HepG2 (cell line): ENCODE results near the gene ANKRD13D. TPM values are rescaled to one million over a fixed set of nuclear protein-coding genes. Genes with fewer than 3 reads are reported as not detected.

Source experiments
- ATAC-seq: fragments of 200-7000 bp; cut with Tn5 transposase; 3 replicates; pipeline ENCODE4 v1.9.1; 2020; ENCODE audit warnings: mild to moderate bottlenecking, moderate library complexity
- BruUV-seq: library from RNA; stranded (reverse); fragments of 400-500 nt; replicated peaks from 2 replicates; lab custom pipeline; 2021; lab: Mats Ljungman, UMichigan
- CTCF ChIA-PET: fragments of 300-600 bp; formaldehyde crosslinking; extraction: SDS; loops from one replicate; lab custom pipeline; 2021; ENCODE audit warnings: low total read pairs, inconsistent platforms, low intra/inter-chr PET ratio; lab: Yijun Ruan, JAX
- POLR2A ChIA-PET: fragments of 350-600 bp; sonication (Branson Sonifier 250); formaldehyde crosslinking; loops from one replicate; lab custom pipeline; 2020; ENCODE audit warnings: antibody characterized with exemption, inconsistent platforms; lab: Yijun Ruan, JAX
- DNase-seq: peaks from one replicate; pipeline ENCODE4 v3.0.0-alpha.2; 2015; ENCODE audit warnings: low spot score
- FAIRE-seq: peaks from 3 replicates; lab custom pipeline; 2011; peaks lifted over from hg19 to GRCh38; lab: Jason Lieb, UNC
- H2AFZ ChIP-seq: one replicate; pipeline ENCODE4 v1.6.1; 2011; ENCODE audit warnings: low read length, inconsistent platforms
- H3K27ac ChIP-seq: fragments of 300-600 bp; 3 replicates; pipeline ENCODE4 v1.8.0; 2011; ENCODE audit warnings: mixed run types, mild to moderate bottlenecking, mixed read lengths, low read length, inconsistent platforms; ENCODE audit not compliant: insufficient read depth; ENCODE audit errors: extremely low read length
- H3K27me3 ChIP-seq, 2 experiments: fragments of 200-600 bp in 1 of 2; 2 replicates in 1 of 2; 3 replicates in 1 of 2; pipeline versions ENCODE4 v1.6.0 to v1.8.0; 2011; ENCODE audit warnings: low read length in 2 of 2, mild to moderate bottlenecking in 2 of 2, moderate library complexity in 2 of 2, inconsistent platforms in 1 of 2; ENCODE audit not compliant: insufficient read depth in 2 of 2, control insufficient read depth in 1 of 2
- H3K36me3 ChIP-seq, 2 experiments: fragments of 200-600 bp in 1 of 2; replicated peaks in 1 of 2; 2 replicates in 1 of 2; 3 replicates in 1 of 2; pipeline versions ENCODE4 v1.5.1 to v1.8.0; 2011; ENCODE audit warnings: low read length in 2 of 2, inconsistent platforms in 1 of 2; ENCODE audit not compliant: insufficient read depth in 2 of 2, control insufficient read depth in 1 of 2
- H3K4me1 ChIP-seq: 2 replicates; pipeline ENCODE4 v1.5.1; 2012; ENCODE audit warnings: low read length, inconsistent platforms; ENCODE audit not compliant: insufficient read depth
- H3K4me2 ChIP-seq: 2 replicates; pipeline ENCODE4 v1.6.0; 2011; ENCODE audit warnings: low read depth, low read length, inconsistent platforms
- H3K4me3 ChIP-seq, 3 experiments: fragments of 200-600 bp in 1 of 3; sonication (generic), shearing (Covaris generic) in 1 of 3; replicated peaks in 1 of 3; 2 replicates each; pipeline ENCODE4 v1.5.1; 2011 to 2016; ENCODE audit warnings: low read length in 3 of 3, inconsistent platforms in 2 of 3, low read depth in 2 of 3, mild to moderate bottlenecking in 2 of 3, control low read depth in 1 of 3, mixed read lengths in 1 of 3; ENCODE audit not compliant: insufficient read depth in 1 of 3
- H3K79me2 ChIP-seq: one replicate; pipeline ENCODE4 v1.6.1; 2011; ENCODE audit warnings: low read length, inconsistent platforms; ENCODE audit not compliant: insufficient read depth
- H3K9ac ChIP-seq: 2 replicates; pipeline ENCODE4 v1.6.0; 2011; ENCODE audit warnings: mild to moderate bottlenecking, low read depth, low read length, inconsistent platforms; ENCODE audit not compliant: insufficient read depth
- H3K9me3 ChIP-seq: 2 replicates; pipeline ENCODE4 v1.5.1; 2012; ENCODE audit warnings: mild to moderate bottlenecking, low read length
- H4K20me1 ChIP-seq: 2 replicates; pipeline ENCODE4 v1.6.0; 2011; ENCODE audit warnings: inconsistent platforms, mild to moderate bottlenecking, low read length, moderate library complexity; ENCODE audit not compliant: insufficient read depth
- ARHGAP35 ChIP-seq: sonication (generic); formaldehyde crosslinking; IDR thresholded peaks from 2 replicates; pipeline ENCODE4 v1.9.0; 2022; ENCODE audit warnings: mild to moderate bottlenecking, inconsistent platforms, moderate library complexity, missing genetic modification reagents, borderline replicate concordance
- ERF ChIP-seq: IDR thresholded peaks from 2 replicates; pipeline ENCODE4 v1.6.1; 2018; ENCODE audit warnings: missing biosample characterization, missing genetic modification reagents
- HES4 ChIP-seq: sonication (generic); formaldehyde crosslinking; IDR thresholded peaks from 2 replicates; pipeline ENCODE4 v1.9.0; 2021; ENCODE audit warnings: mild to moderate bottlenecking, missing genetic modification reagents, borderline replicate concordance
- KDM5B ChIP-seq: sonication (generic); formaldehyde crosslinking; IDR thresholded peaks from 2 replicates; pipeline ENCODE4 v1.4.0; 2020; ENCODE audit warnings: missing genetic modification reagents, mild to moderate bottlenecking, borderline replicate concordance
- KLF11 ChIP-seq: IDR thresholded peaks from 2 replicates; pipeline ENCODE4 v1.6.1; 2016; ENCODE audit warnings: missing compliant biosample characterization
- KLF9 ChIP-seq: IDR thresholded peaks from 2 replicates; pipeline ENCODE4 v1.6.1; 2016; ENCODE audit warnings: low read depth
- MAFK ChIP-seq, 2 experiments: IDR thresholded peaks in 1 of 2; conservative IDR thresholded peaks in 1 of 2; 2 replicates each; pipeline ENCODE4 v1.6.1; 2011; ENCODE audit warnings: improper control_type of control experiment in 2 of 2, low read length in 2 of 2
- PAF1 ChIP-seq: IDR thresholded peaks from 2 replicates; pipeline ENCODE4 v1.6.1; 2016; ENCODE audit warnings: missing genetic modification reagents, missing compliant biosample characterization
- TCF12 ChIP-seq, 2 experiments: fragments of 450-650 bp in 1 of 2; sonication (generic) in 1 of 2; formaldehyde crosslinking in 1 of 2; IDR thresholded peaks; 2 replicates each; pipeline versions ENCODE4 v1.6.1 to v1.8.0; 2017 to 2022; ENCODE audit warnings: antibody characterized with exemption in 1 of 2, mild to moderate bottlenecking in 1 of 2, missing genetic modification reagents in 1 of 2, moderate library complexity in 1 of 2
- THAP11 ChIP-seq: IDR thresholded peaks from 2 replicates; pipeline ENCODE4 v1.6.1; 2016; ENCODE audit warnings: missing biosample characterization, missing genetic modification reagents
- ZEB1 ChIP-seq: IDR thresholded peaks from 2 replicates; pipeline ENCODE4 v1.6.1; 2012; ENCODE audit warnings: mild to moderate bottlenecking, low read depth, inconsistent platforms; ENCODE audit not compliant: insufficient replicate concordance
- ZIK1 ChIP-seq: sonication (generic); formaldehyde crosslinking; IDR thresholded peaks from 2 replicates; pipeline ENCODE4 v1.5.0; 2020; ENCODE audit warnings: mild to moderate bottlenecking, low read depth, missing genetic modification reagents, borderline replicate concordance
- ZNF30 ChIP-seq: sonication (generic); formaldehyde crosslinking; IDR thresholded peaks from 2 replicates; pipeline ENCODE4 v1.5.0; 2020; ENCODE audit warnings: mild to moderate bottlenecking, missing genetic modification reagents
- WGBS: methylation state at CpG from one replicate; pipeline ENCODE4 v1.1.6; 2017; ENCODE audit warnings: low lambda C conversion rate; 5-methylcytosine and 5-hydroxymethylcytosine counted together
- in situ Hi-C: cut with HindIII; loops from 2 replicates; pipeline ENCODE4 v1.10.0; 2017; ENCODE audit warnings: low pct_unique_long_range_greater_than_20kb; ENCODE audit not compliant: extremely low pct_ligation_motif_present
- intact Hi-C: fragments of 100-400 bp; cut with micrococcal nuclease; formaldehyde crosslinking; loops from one replicate; pipeline ENCODE4 v1.10.0; 2022; ENCODE audit not compliant: unreplicated experiment
- polyA plus RNA-seq, 8 experiments: library from polyadenylated mRNA; depleted of rRNA in 3 of 8; stranded (reverse) in 7 of 8; unstranded in 1 of 8; fragments of >200 nt; fragmentation: Illumina TruSeq in 4 of 8; extraction: Trizol in 4 of 8; gene quantifications; 2 replicates each; pipeline versions ENCODE4 v1.2.1 to v1.2.3, GENCODE V29; 2011 to 2016; ENCODE audit warnings: low read depth in 4 of 8, missing spikeins in 1 of 8, mixed read lengths in 1 of 8; ENCODE audit not compliant: insufficient read depth in 1 of 8
- total RNA-seq, 5 experiments: library from RNA; depleted of rRNA; stranded (reverse); fragments of >200 nt; fragmentation: Illumina TruSeq; extraction: Trizol; gene quantifications; 2 replicates each; pipeline ENCODE4 v1.2.3, GENCODE V29; 2016; ENCODE audit warnings: low read depth in 1 of 5
- TF ChIP-seq, protein P1 (sequence below): sonication (generic); formaldehyde crosslinking; IDR thresholded peaks from 2 replicates; pipeline ENCODE4 v1.5.0; 2020; ENCODE audit warnings: missing genetic modification reagents
- TF ChIP-seq, protein P2 (sequence below): sonication (generic); formaldehyde crosslinking; IDR thresholded peaks from 2 replicates; pipeline ENCODE4 v1.9.0; 2021; ENCODE audit warnings: missing genetic modification reagents, borderline replicate concordance
- TF ChIP-seq, protein P3 (sequence below), 2 experiments: sonication (generic) in 1 of 2; formaldehyde crosslinking in 1 of 2; IDR thresholded peaks; 2 replicates each; pipeline versions ENCODE4 v1.5.1 to v1.6.1; 2011 to 2020; ENCODE audit warnings: borderline replicate concordance in 1 of 2, low read depth in 1 of 2, low read length in 1 of 2, mild to moderate bottlenecking in 1 of 2, missing genetic modification reagents in 1 of 2, moderate library complexity in 1 of 2

ANKRD13D gene
- total and polyA plus RNA-seq, 2 of the 13 experiments (the other 11 are each of a cell fraction or from before 2014, with no cell fraction given): 18.6 to 27.3 TPM

DNA sequence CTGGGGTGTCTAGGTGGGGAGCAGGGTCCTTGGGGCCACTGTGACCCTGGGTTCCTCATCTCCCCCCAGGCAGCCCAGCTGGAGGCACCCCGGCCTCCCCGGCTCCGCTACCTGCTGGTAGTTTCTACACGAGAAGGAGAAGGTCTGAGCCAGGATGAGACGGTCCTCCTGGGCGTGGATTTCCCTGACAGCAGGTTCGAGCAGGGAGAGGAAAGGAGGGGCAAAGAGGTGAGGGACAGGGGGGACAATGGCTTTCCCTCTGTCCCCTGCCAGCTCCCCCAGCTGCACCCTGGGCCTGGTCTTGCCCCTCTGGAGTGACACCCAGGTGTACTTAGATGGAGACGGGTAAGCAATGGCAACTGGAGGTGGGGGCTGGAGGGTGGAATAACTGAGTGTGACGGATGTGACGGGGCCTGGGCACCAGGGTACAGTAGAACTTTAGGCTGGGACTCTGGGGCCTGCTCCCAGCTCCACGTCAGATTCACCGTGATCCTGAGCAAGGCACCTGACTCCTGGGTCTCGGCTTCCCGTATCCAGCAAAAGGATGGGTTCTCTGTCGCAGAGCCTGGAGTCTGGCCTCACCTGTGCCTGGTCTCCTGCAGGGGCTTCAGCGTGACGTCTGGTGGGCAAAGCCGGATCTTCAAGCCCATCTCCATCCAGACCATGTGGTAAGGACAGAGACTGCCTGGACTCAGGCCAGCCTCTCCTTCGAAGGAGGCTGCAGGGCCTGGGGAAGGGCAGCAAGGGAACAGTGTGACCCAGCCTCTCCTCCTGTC, 17.9 kb downstream of the ANKRD13D start:
- no peak for FAIRE-seq
- CTCF ChIA-PET: no interaction called here
- Histone ChIP-seq H4K20me1 (no peaks in the 10 kb centered on the region), H3K27me3 (no peaks in the 10 kb centered on the region), H3K4me1 (peaks cover 20% of the 10 kb centered on the region), H3K36me3 (peaks cover 0 to 2% of the 10 kb centered on the region in 2 experiments; a peak in 3 of 5 replicates), H3K9me3 (no peaks in the 10 kb centered on the region), H3K4me3 (no peak overlapping the region), H3K27ac (no peak overlapping the region), H2AFZ (no peak overlapping the region), H3K4me2 (no peak overlapping the region), H3K9ac (no peak overlapping the region), H3K79me2 (peaks cover 5% of the 10 kb centered on the region)
- POLR2A ChIA-PET: no interaction called here
- no peak for DNase-seq
- intact Hi-C loops (no loop called here), in situ Hi-C loops (no loop called here)
- ATAC-seq: no peak
- no TSS peak for BruUV-seq
- whole genome bisulfite sequencing: 95% methylated on average over 16 of the region's 19 CpGs
- no peak for TF ChIP-seq ZIK1 (CRISPR knock-in tag)
- TF ChIP-seq ZNF30 (CRISPR knock-in tag): no peak
- no peak for TF ChIP-seq HES4 (CRISPR knock-in tag)
- TF ChIP-seq THAP11 (CRISPR knock-in tag): no peak
- no peak for TF ChIP-seq KLF11 (CRISPR knock-in tag)
- TF ChIP-seq PAF1 (CRISPR knock-in tag): no peak
- no peak for TF ChIP-seq MAFK (conservative IDR thresholded peaks at IDR 0.05 in 1 of 2, IDR thresholded peaks at IDR 0.05 in 1 of 2; ENCODE audit: low read length in 2 of 2)
- TF ChIP-seq, protein P1, sequence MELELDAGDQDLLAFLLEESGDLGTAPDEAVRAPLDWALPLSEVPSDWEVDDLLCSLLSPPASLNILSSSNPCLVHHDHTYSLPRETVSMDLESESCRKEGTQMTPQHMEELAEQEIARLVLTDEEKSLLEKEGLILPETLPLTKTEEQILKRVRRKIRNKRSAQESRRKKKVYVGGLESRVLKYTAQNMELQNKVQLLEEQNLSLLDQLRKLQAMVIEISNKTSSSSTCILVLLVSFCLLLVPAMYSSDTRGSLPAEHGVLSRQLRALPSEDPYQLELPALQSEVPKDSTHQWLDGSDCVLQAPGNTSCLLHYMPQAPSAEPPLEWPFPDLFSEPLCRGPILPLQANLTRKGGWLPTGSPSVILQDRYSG (CRISPR knock-in tag): no peak
- TF ChIP-seq KLF9 (CRISPR knock-in tag): no peak
- TF ChIP-seq, protein P2, sequence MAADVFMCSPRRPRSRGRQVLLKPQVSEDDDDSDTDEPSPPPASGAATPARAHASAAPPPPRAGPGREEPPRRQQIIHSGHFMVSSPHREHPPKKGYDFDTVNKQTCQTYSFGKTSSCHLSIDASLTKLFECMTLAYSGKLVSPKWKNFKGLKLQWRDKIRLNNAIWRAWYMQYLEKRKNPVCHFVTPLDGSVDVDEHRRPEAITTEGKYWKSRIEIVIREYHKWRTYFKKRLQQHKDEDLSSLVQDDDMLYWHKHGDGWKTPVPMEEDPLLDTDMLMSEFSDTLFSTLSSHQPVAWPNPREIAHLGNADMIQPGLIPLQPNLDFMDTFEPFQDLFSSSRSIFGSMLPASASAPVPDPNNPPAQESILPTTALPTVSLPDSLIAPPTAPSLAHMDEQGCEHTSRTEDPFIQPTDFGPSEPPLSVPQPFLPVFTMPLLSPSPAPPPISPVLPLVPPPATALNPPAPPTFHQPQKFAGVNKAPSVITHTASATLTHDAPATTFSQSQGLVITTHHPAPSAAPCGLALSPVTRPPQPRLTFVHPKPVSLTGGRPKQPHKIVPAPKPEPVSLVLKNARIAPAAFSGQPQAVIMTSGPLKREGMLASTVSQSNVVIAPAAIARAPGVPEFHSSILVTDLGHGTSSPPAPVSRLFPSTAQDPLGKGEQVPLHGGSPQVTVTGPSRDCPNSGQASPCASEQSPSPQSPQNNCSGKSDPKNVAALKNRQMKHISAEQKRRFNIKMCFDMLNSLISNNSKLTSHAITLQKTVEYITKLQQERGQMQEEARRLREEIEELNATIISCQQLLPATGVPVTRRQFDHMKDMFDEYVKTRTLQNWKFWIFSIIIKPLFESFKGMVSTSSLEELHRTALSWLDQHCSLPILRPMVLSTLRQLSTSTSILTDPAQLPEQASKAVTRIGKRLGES (CRISPR knock-in tag): no peak
- no peak for TF ChIP-seq ZEB1
- no peak for TF ChIP-seq KDM5B (CRISPR knock-in tag)
- TF ChIP-seq ERF (CRISPR knock-in tag): no peak
- no peak for TF ChIP-seq TCF12 (IDR thresholded peaks at IDR 0.05)
- no peak for TF ChIP-seq TCF12 (CRISPR knock-in tag; IDR thresholded peaks at IDR 0.05)
- TF ChIP-seq, protein P3, sequence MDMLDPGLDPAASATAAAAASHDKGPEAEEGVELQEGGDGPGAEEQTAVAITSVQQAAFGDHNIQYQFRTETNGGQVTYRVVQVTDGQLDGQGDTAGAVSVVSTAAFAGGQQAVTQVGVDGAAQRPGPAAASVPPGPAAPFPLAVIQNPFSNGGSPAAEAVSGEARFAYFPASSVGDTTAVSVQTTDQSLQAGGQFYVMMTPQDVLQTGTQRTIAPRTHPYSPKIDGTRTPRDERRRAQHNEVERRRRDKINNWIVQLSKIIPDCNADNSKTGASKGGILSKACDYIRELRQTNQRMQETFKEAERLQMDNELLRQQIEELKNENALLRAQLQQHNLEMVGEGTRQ (IDR thresholded peaks at IDR 0.05; ENCODE audit: low read depth, low read length): no peak
- TF ChIP-seq, protein P3 (CRISPR knock-in tag; IDR thresholded peaks at IDR 0.05; ENCODE audit: borderline replicate concordance): no peak
- no peak for TF ChIP-seq ARHGAP35 (CRISPR knock-in tag)
